Left ventricle myocardium inferior (tissue), 1 donor: ENCODE data around the gene NUDCD2. TPM values are rescaled to one million over a fixed set of nuclear protein-coding genes. Genes with fewer than 3 reads are reported as not detected.
A peak's percentile ranks its signal among the peaks of the same experiment; 100 is the strongest.

ENCODE experiments used
- DNase-seq: peaks from one replicate; pipeline ENCODE4 v3.0.0-alpha.2; 2020
- H3K27ac ChIP-seq: fragments of 200-600 bp; replicated peaks from 2 replicates; pipeline ENCODE4 v1.8.0; 2021
- H3K27me3 ChIP-seq: fragments of 200-600 bp; 2 replicates; pipeline ENCODE4 v1.8.0; 2021; ENCODE audit warnings: low read depth
- H3K36me3 ChIP-seq: fragments of 200-600 bp; 2 replicates; pipeline ENCODE4 v1.8.0; 2021
- H3K4me1 ChIP-seq: fragments of 200-600 bp; 2 replicates; pipeline ENCODE4 v1.8.0; 2021
- H3K4me3 ChIP-seq: fragments of 200-600 bp; 2 replicates; pipeline ENCODE4 v1.8.0; 2021; ENCODE audit warnings: mild to moderate bottlenecking, moderate library complexity
- H3K9me3 ChIP-seq: fragments of 200-600 bp; replicated peaks from 2 replicates; pipeline ENCODE4 v1.8.0; 2021
- intact Hi-C: fragments of 100-400 bp; cut with micrococcal nuclease; formaldehyde crosslinking; loops from one replicate; pipeline ENCODE4 v1.11.0; 2022
- long read RNA-seq: library from polyadenylated mRNA; unstranded; transcript quantifications from one replicate; pipeline ENCODE4 v2.0.0, GENCODE V29; 2021
- total RNA-seq: library from RNA; stranded (reverse); fragmentation: NEBNext Ultra II Directional; extraction: Animal tissue kit (Norgen Biotek cat#: 25700); gene quantifications from one replicate; pipeline ENCODE4 v1.2.1, GENCODE V29; 2021
- TF ChIP-seq, protein P1 (sequence below): fragments of 200-600 bp; IDR thresholded peaks from 2 replicates; pipeline ENCODE4 v1.8.0; 2021; ENCODE audit warnings: antibody characterized with exemption, mild to moderate bottlenecking, borderline replicate concordance
- donor health status: DM: no; HTN: yes; CAD: no; lungs with severe emphysema.

The NUDCD2 gene, protein sequence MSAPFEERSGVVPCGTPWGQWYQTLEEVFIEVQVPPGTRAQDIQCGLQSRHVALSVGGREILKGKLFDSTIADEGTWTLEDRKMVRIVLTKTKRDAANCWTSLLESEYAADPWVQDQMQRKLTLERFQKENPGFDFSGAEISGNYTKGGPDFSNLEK
- total RNA-seq: 13.0 TPM
- long read RNA-seq, full-length matches to known transcripts: 22 of 24 reads
- long read RNA-seq, partial matches to known transcripts: 0 of 24 reads
- long read RNA-seq, other reads (novel, unspliced or antisense): 2 of 24 reads

- peak within 1 kb of the TSS; percentile 98 for H3K27ac ChIP-seq
- TF ChIP-seq, protein P1, sequence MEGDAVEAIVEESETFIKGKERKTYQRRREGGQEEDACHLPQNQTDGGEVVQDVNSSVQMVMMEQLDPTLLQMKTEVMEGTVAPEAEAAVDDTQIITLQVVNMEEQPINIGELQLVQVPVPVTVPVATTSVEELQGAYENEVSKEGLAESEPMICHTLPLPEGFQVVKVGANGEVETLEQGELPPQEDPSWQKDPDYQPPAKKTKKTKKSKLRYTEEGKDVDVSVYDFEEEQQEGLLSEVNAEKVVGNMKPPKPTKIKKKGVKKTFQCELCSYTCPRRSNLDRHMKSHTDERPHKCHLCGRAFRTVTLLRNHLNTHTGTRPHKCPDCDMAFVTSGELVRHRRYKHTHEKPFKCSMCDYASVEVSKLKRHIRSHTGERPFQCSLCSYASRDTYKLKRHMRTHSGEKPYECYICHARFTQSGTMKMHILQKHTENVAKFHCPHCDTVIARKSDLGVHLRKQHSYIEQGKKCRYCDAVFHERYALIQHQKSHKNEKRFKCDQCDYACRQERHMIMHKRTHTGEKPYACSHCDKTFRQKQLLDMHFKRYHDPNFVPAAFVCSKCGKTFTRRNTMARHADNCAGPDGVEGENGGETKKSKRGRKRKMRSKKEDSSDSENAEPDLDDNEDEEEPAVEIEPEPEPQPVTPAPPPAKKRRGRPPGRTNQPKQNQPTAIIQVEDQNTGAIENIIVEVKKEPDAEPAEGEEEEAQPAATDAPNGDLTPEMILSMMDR: peak; percentile 40
- no peaks in the 10 kb centered on the region for H3K27me3 ChIP-seq
- no peaks in the 10 kb centered on the region for H3K9me3 ChIP-seq
- peak; percentile 93 for DNase-seq
- peaks cover 40% of the 10 kb centered on the region for H3K4me1 ChIP-seq
- intact Hi-C loops: no loop called here
- peak within 1 kb of the TSS; percentile 89 for H3K4me3 ChIP-seq
- peaks cover 13% of the 10 kb centered on the region for H3K36me3 ChIP-seq
Measured at GRCh38 chr5:163459819-163460561, at the start of gene NUDCD2. Gene NUDCD2 (minus strand): TSS chr5:163460102. CDS start chr5:163460050, 52 bp downstream.

- Histone ChIP-seq H3K4me3 (peak overlapping the region; percentile 90), H3K27ac (peak overlapping the region; percentile 99), H3K36me3 (peaks cover 24% of the 10 kb centered on the region), H3K4me1 (peaks cover 84% of the 10 kb centered on the region), H3K27me3 (no peaks in the 10 kb centered on the region), H3K9me3 (no peaks in the 10 kb centered on the region)
- intact Hi-C loops: no loop called here
- no peak for DNase-seq
- TF ChIP-seq, protein P1: no peak
Measured at GRCh38 chr5:163509291-163509951, 49.5 kb upstream of the NUDCD2 start.

DNA sequence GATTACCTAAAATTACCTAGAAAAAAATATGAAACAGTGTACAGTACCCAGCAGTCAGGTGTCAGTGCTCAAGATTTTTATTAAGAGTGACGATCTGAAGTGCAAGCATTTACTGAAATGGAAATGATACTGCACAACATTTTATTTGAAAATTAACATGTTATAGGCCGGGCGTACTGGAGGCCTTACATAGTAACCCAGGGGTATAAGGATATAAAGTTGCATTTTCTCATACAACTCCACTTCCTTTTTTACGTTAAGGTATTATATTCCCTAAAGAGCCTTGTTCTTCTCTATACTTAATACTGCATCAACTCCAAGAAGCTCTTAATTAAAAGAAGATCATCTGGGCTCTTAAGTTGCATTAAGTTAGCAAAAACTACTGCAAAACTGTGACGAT, 48.9 kb upstream of the NUDCD2 start:
- Histone ChIP-seq H3K4me1 (peaks cover 91% of the 10 kb centered on the region), H3K27ac (peak overlapping the region; percentile 99), H3K36me3 (peaks cover 17% of the 10 kb centered on the region), H3K9me3 (no peaks in the 10 kb centered on the region), H3K4me3 (peak overlapping the region; percentile 90), H3K27me3 (no peaks in the 10 kb centered on the region)
- intact Hi-C loops: no loop called here
- DNase-seq: no peak
- TF ChIP-seq, protein P1: no peak

DNA sequence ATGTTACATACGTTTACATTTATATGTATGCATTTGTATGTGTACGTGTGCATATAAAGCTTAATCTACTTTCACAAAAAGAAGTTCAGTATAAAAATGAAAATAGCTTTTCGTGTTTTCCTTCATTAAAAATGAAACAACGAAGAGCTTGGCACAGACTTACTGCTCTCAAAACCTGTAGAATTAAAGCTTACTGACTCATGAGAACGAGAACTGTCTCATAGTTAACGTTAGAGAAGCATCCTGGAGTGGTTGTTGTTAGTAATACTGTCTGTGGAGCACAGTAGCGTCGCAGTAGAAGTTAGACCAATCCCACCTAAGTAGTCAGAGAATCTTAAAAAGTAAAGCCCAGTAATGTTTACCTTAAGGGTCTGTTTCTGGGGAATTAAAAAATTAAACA, 46.8 kb upstream of the NUDCD2 start:
- Histone ChIP-seq H3K36me3 (no peaks in the 10 kb centered on the region), H3K4me3 (peak overlapping the region; percentile 90), H3K9me3 (no peaks in the 10 kb centered on the region), H3K27me3 (no peaks in the 10 kb centered on the region), H3K4me1 (peaks cover 94% of the 10 kb centered on the region), H3K27ac (peak overlapping the region; percentile 99)
- intact Hi-C loops: no loop called here
- TF ChIP-seq, protein P1: no peak
- no peak for DNase-seq

DNA sequence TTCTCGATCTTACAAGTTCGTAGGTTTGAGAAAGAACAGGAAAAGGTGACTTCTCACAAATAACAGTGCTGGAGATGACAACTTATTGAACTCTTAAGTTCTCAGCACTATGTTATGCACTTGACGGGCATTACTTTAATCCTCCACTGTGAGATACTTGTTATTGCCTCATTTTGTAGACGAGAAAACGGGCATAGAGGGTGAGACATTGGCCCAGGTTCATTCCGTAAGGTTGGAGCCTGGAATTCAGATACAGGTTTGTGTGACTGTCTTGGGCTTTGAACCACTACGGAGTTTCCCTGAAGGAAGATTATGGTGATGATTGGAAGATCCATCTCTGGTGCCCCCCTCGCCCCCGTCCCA, 46.2 kb upstream of the NUDCD2 start:
- DNase-seq: no peak
- intact Hi-C loops: no loop called here
- Histone ChIP-seq H3K27ac (peak overlapping the region; percentile 99), H3K9me3 (no peaks in the 10 kb centered on the region), H3K4me3 (peak overlapping the region; percentile 90), H3K4me1 (peaks cover 87% of the 10 kb centered on the region), H3K27me3 (no peaks in the 10 kb centered on the region), H3K36me3 (no peaks in the 10 kb centered on the region)
- TF ChIP-seq, protein P1: no peak
